ENCODE data around the gene PGLYRP3.

PGLYRP3 gene

GRCh38 chr1:153313288-153313687, 536 bp upstream of the PGLYRP3 start:
- DNase-seq (ENCODE audit: low spot score), result no peak

DNA sequence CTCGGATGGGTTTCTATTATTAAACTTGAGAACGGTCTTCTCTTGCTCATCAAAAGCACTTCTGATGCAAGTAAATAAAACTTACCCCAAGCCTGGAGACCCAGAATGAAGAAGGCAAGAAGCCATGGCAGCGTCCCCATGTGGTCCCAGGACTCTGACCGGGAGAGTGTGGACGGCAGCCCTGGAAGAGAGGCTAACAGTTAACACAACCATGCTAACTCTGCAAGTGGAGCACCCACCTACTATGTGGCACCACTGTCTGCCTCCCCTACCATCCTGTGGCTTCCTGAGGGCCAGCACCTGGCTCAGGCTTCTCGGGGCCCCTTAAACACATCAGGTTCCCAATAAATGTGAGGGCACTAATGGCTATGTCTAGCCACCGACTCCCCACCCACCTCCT, 2.2 kb downstream of the PGLYRP3 start:
- DNase-seq (ENCODE audit: low spot score), result no peak

DNA sequence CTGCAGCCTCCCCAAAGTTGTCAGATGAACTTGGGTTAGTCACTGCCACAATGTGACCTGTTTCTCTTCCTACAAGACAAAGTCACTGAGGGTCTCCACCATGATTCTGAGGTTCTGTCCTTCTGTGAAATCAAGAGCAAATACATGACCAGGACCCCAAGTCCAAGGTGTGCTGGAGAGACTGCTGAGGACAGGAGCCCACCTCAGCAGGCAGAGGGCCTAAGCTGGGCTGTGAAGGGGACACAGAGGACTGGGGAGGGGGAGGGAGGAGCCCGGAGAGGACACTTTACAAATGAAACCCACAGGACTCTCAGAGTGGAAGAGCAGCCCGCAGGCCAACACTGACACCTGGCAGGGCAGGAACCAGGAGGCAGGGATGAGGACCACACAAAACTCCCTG, 3.3 kb downstream of the PGLYRP3 start:
- DNase-seq (ENCODE audit: low spot score), result no peak

- DNase-seq (ENCODE audit: low spot score), result no peak
Observed at GRCh38 chr1:153308540-153308939, 4.2 kb downstream of the PGLYRP3 start.

DNA sequence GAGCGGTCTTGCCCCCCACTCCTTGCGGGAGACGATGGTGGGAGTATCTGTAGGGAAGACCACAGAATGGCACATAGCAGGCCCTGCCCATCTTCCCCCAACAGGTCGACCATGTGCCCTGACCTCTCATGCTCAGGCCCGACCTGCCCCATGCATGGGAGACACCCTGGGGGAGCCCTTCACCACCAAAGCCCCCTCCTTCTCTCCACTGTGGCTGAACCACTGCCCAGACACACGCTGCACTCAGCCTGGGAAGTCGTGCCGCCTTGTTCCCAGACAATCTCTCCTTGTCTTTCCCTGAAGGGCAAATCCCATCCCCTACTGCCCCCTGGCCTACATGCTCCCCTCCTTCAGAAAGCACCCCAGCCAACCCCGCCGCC, 5.5 kb downstream of the PGLYRP3 start:
- no peak for DNase-seq (ENCODE audit: low spot score)

- DNase-seq (ENCODE audit: low spot score), result no peak
Observed at GRCh38 chr1:153306303-153307220, 6.2 kb downstream of the PGLYRP3 start.

DNA sequence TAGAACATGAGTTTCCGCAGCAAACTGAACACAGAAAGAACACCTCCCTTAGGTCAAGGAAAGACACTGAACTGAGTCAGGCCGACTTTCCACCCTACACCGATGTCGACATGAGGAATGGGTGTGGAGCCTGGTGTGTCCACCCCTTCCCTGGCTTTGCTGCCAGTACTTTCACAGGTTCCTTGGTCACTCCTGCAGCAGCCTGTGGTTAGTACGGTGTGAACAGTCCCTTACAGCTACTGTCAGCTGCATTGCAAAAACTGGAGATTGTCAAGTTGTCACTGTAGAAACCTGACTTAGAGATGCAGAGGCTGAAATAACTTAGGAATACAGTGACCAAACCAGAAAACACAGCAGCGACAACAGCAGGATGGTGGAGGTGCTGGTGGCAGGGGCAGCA, 7.1 kb downstream of the PGLYRP3 start:
- DNase-seq (ENCODE audit: low spot score), result no peak

GRCh38 chr1:153302308-153302707, 10.4 kb downstream of the PGLYRP3 start:
- DNase-seq (ENCODE audit: low spot score), result no peak

DNA sequence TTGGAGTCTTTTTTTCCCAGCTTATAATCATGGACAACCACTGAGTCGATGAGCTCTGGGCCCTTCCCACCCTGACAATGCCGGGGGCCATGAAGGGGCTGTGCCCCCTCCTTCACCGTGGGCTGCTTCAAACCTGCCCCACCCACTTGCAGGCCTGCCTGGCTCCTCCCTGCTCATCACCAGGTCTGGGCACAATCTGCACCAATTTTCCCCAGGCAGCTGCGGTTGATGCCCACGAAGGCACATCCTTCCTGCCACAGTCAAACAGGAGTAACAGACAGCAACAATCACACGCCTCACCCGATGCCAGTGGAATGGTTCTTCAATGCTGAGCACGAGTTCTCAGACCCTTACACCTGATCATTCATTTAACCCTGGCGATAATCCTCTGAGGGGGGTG, 18.9 kb downstream of the PGLYRP3 start:
- DNase-seq (ENCODE audit: low spot score), result no peak

GRCh38 chr1:153293480-153293775, 19.3 kb downstream of the PGLYRP3 start:
- no peak for DNase-seq (ENCODE audit: low spot score)

DNA sequence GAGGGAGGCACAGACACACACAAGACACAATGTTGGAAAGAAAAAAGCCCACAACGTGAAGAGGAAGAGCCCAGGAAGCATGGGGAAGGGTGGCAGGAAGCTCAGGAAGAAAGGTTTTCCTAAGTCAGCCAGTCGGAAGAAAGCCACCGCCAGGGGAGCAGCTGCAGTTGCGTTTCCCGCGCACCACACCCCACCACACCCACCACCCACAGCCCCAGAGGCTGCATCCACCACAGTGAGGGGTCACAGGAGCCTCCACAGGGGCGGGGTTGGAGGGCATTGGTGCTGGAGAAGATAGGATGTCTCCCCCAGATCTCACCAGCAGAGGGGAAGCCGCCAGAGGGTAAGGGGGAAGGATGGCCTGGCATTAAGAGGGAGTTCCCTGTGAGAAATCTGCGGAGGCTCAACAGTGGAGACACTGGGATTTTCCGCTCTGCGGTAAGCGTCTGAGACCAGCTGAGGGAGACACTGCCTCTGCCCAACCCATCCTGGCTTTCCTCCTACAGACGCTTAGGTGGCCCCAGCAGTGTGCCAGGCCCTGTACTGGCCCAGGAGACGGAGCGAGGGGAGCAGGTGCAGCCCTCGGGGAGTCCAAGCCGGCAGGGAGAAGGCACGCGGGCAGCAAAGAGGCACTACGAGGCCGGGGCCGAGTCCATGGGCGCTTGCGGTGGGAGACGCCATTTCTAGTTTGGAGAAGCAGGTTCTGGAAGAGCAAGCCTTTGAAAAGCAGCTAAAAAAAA, 19.8 kb downstream of the PGLYRP3 start:
- no peak for DNase-seq (ENCODE audit: low spot score)

GRCh38 chr1:153292185-153292584, 20.6 kb downstream of the PGLYRP3 start:
- no peak for DNase-seq (ENCODE audit: low spot score)

DNA sequence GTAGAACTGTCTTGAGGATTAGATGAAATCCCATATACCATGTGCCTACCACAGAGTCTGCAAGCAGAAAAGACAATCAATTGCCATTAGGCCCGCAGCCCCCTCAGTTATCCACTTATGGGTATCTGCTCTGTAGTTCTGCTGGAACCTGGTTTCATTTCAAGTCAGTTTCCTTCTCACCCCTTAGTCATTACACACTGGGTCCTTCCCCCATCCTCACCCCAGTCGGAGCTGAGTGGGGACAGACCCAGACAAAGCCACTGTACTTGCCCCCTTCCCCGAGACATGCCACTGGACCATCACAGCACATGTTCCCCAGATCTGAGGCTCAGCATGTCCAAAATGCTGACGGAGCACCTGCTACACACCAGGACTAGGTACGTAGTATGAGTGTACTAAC, 21.2 kb downstream of the PGLYRP3 start:
- DNase-seq (ENCODE audit: low spot score), result no peak

DNA sequence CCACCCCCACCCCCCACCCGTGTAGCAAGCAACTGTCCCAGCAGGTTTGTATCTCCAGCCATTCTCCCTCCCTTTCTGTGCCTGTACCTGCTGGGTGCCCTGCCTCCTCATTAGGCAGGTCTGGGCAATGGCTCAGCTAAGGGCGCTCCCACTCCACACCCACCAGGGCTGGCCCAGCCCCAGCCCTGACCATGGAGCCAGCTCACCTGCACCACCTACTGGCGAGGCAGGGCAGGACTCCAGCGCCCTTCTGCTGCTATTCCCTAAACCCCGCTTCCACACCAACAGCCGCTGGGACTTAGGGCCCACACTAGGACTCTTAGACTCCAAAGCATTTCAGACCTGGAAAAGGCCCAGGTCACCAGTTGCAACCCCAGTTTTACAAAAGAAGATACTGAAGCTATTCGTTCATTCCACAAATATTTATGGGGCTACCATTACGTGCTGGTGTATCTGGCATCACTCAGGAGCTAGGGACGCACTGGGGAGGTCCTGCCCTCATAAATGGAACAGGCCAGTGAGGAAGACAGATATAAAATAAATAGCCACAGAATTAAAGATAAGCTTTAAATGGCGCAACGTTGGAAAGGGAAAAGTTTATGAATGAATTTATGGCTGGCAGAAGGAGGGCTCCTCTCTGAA, 24.0 kb downstream of the PGLYRP3 start:
- DNase-seq (ENCODE audit: low spot score), result peak; percentile 67

GRCh38 chr1:153277852-153278251, 34.9 kb downstream of the PGLYRP3 start:
- DNase-seq (ENCODE audit: low spot score), result no peak

DNA sequence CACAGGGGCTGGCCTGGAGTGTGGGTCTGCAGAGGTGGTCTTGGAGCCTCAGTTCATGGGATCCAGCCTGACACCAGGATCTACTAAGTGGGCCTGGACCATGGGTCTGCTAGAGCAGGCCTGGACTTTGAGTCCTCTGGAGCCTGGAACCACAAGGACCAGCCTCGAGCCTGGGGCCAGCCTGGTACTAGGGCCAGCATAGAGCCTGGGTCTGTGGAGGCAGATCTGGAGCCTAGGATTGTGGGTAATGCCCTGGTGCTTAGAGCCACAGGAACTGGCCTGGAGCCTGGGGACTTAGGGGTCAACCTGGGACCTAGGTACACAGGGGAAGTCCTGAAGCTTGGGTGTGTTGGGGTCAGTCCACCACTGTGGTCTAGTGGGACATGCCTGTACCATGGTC, 40.6 kb downstream of the PGLYRP3 start:
- no peak for DNase-seq (ENCODE audit: low spot score)

DNA sequence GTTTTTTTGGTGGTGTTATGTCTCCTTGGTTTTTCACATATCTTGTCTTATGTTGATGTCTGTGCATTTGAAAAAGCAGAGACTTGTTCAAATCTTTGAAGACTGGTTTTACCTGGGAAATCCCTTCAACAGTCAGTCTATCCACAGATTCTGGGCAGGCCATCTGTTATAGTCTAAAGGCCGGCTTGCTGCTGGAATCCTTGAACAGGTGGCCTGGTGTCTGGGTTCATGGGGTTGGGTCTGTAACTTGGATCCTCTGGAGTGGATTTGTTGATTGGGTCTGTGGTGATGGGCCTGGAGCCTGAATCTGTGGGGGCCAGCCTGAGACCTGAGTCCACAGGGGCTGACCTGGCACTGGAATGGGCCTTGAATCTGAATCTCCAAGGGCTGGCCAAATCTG, 41.0 kb downstream of the PGLYRP3 start:
- DNase-seq (ENCODE audit: low spot score), result no peak

DNA sequence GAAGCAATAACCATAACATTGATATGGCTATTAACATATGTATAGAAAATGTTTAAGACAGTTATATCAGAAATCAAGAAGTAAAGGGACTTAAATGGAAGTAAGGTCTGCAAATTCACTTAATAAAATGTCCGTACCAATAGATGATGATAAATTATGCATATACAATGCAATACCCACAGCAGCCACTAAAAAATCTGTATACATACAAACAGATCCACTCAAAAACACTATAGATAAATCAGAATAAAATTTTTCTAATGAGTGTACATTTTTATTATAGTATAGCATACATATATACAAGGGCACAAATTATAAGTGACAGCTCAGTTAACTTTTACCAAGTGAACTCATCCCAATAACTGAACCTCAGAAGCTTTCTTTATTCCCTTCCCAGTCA, 47.3 kb downstream of the PGLYRP3 start:
- no peak for DNase-seq (ENCODE audit: low spot score)

DNA sequence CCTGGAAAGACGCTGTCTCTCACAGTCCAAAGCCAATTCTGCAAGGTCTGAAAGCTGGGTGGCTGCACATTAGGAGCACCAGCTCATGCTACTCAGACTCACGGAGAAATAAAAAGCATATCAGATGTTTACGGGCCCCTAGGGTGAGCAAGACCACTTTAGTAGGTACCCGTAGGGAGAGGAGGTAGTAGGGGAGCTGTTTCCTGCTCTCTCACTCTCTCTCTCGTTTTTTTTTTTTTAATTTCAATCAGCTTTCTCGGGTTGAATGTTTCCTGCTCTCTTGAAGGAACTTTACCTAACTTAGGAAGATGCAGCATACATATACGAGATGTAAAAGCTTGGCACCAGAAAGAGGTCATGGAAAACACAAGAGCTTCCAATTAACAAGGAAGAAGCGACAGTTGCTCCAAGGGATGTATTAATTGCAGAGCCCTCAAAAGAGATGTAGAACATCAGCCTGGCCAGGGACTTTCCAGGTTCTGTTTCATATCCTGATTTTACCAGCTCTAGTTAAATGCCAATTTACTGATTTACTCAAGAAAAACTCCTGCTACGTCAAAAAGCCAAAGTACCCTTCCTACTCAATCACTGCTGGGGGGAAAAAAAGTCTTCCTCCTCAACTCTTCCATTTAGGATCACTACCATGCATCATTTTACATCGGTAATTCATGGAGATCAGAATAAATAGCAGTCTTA, 50.1 kb downstream of the PGLYRP3 start:
- peak; percentile 7 for DNase-seq (ENCODE audit: low spot score)

- no peak for DNase-seq (ENCODE audit: low spot score)
Observed at GRCh38 chr1:153262070-153262366, 50.7 kb downstream of the PGLYRP3 start.

- peak; percentile 51 for DNase-seq (ENCODE audit: low spot score)
Observed at GRCh38 chr1:153261281-153262069, 51.3 kb downstream of the PGLYRP3 start.

All from D341Med (cell line).